ENCODE data around the gene KCTD21.

Gene KCTD21

DNA sequence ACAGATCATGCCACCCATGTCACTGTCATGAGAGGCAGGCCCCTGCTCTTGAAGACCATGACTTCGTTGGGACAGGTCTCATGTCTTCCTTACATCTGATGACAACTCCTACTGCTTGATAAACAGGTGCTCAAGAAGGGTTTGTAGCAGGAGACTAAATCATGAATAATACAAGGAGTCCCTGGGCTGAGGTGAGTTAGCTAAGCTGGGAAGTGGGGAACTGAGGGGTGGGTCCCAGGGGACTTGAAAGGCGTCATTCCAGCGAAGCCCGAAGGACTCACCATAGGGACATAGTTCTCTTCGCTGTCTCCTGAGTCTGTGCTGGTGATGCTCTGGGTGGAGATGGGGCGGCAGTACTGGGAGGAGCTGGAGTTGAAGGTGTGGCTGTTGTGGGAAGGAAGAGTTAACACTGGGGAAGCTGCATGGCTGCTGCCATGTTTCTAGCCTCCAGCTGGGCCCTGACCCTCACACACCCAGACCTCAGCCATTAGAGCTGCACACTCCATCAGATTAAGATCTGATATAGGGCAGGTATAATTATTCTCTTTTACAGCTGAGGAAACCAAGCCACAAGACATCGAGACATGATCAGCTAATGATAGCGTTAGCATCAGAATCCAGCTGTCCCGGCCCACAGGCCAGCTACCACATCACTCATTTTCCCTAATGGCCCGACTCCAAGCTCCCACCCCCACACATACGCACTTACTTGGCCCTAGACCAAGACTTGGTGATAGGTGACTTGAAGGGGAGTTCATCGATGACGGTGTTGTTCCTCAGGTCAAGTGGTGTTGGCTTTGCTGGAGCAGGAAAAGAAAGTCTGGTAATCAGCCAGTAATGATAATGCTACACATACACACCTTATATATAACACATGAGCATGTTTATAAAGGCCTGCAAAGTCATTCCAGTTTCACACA lies 33.2 kb upstream of the KCTD21 start:
- TF ChIP-seq YY1 (IDR thresholded peaks at IDR 0.05; ENCODE audit: low read depth) = no peak

DNA sequence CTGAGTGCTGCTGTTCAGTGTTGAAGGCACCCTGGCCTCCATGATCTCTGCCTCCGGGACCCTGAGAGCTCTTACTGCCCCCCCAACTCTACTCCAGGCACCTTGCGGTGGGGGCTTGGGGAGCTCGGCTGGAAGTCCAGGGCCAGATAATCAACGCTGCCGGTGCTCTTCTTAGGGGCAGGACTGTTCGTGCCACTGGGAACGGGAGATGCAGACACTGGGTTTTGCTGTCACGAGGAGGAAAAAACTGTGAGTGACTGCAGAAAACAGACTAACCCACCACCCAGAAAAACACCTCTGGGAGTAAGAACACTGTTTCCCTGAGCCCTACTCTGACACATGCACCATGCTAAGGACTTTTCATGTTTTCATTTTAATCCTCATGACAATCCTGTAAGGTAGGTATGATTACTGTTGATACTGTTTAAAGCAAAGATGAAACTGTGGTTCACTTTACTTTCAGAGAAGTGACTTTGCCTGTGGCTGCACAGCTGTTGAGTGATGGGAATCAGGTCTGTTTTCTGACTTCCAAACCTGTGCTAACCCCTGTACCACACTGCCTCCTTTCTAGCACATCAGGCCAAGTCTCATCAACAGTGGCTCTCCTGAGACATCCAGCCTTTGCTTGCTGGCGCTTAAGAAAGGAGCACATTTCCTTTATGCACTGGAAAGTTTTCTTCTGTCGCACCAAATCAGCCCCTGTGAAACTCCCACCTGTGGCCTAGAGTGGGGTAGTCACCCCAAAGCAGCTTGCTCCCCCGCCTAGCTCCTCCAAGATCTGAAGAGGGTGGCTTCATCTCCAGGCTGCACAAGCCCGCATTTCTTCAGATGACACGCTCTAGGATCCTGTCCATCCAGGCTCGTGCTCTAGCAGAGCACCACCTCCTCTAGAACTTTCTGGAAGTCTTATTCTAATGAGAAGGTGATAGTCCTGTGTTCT lies 32.1 kb upstream of the KCTD21 start:
- no peak for TF ChIP-seq TCF12 (IDR thresholded peaks at IDR 0.05; ENCODE audit: low read depth)
- no peak for TF ChIP-seq YY1 (IDR thresholded peaks at IDR 0.05; ENCODE audit: low read depth)

DNA sequence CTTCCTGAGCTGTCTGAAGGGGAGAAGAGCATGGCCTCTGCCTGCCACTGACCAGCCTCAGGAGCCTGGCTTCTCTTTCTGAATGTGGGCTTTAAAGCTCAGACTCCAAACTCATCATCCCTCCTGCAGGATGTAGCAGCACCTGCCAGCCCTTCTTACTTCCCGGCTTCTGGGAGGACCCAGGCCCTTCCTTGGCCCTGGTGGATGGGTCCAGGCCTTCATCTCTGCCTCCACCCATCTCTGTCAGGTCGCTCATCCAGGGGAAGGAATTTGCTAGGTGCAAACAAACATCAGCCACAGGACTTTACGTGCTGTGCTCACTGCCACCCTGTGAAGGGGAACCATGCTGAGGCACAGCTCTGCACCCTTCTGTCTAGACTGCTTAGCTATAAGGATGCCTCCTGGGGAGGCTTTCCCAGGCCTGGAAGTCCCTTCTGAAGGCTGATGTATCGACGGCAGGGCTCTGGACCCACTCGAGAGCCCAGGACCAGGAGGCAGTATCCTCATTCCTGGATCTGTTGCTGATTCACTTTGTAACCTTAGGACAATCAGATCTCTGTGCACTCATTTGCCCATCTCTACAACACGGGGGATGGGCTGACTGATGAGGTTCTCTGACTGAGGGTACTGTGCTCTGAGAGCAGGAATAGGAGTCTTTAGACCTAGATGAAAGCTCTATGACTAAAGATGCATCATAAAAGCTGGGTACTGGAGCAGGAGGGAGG lies 31.2 kb upstream of the KCTD21 start:
- TF ChIP-seq, protein P1, sequence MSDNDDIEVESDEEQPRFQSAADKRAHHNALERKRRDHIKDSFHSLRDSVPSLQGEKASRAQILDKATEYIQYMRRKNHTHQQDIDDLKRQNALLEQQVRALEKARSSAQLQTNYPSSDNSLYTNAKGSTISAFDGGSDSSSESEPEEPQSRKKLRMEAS (IDR thresholded peaks at IDR 0.05) = no peak
- no peak for TF ChIP-seq ZBTB7A (IDR thresholded peaks at IDR 0.05; ENCODE audit: low read depth)
- TF ChIP-seq TAF1 (IDR thresholded peaks at IDR 0.05; ENCODE audit: low read depth) = no peak
- no peak for TF ChIP-seq CREB1 (IDR thresholded peaks at IDR 0.05; ENCODE audit: low read depth)
- TF ChIP-seq EP300 (IDR thresholded peaks at IDR 0.05; ENCODE audit: borderline replicate concordance) = no peak
- TF ChIP-seq FOXM1 (IDR thresholded peaks at IDR 0.05; ENCODE audit: borderline replicate concordance, low read depth) = no peak
- no peak for TF ChIP-seq TEAD4 (IDR thresholded peaks at IDR 0.05)
- no peak for TF ChIP-seq TCF12 (IDR thresholded peaks at IDR 0.05; ENCODE audit: low read depth)
- TF ChIP-seq, protein P2, sequence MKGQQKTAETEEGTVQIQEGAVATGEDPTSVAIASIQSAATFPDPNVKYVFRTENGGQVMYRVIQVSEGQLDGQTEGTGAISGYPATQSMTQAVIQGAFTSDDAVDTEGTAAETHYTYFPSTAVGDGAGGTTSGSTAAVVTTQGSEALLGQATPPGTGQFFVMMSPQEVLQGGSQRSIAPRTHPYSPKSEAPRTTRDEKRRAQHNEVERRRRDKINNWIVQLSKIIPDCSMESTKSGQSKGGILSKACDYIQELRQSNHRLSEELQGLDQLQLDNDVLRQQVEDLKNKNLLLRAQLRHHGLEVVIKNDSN (IDR thresholded peaks at IDR 0.05) = no peak
- no peak for TF ChIP-seq CEBPB (IDR thresholded peaks at IDR 0.05)
- no peak for TF ChIP-seq NFIC (IDR thresholded peaks at IDR 0.05)
- no peak for TF ChIP-seq RAD21 (IDR thresholded peaks at IDR 0.05; ENCODE audit: low read depth)
- TF ChIP-seq YY1 (IDR thresholded peaks at IDR 0.05; ENCODE audit: low read depth) = no peak
- TF ChIP-seq, protein P3, sequence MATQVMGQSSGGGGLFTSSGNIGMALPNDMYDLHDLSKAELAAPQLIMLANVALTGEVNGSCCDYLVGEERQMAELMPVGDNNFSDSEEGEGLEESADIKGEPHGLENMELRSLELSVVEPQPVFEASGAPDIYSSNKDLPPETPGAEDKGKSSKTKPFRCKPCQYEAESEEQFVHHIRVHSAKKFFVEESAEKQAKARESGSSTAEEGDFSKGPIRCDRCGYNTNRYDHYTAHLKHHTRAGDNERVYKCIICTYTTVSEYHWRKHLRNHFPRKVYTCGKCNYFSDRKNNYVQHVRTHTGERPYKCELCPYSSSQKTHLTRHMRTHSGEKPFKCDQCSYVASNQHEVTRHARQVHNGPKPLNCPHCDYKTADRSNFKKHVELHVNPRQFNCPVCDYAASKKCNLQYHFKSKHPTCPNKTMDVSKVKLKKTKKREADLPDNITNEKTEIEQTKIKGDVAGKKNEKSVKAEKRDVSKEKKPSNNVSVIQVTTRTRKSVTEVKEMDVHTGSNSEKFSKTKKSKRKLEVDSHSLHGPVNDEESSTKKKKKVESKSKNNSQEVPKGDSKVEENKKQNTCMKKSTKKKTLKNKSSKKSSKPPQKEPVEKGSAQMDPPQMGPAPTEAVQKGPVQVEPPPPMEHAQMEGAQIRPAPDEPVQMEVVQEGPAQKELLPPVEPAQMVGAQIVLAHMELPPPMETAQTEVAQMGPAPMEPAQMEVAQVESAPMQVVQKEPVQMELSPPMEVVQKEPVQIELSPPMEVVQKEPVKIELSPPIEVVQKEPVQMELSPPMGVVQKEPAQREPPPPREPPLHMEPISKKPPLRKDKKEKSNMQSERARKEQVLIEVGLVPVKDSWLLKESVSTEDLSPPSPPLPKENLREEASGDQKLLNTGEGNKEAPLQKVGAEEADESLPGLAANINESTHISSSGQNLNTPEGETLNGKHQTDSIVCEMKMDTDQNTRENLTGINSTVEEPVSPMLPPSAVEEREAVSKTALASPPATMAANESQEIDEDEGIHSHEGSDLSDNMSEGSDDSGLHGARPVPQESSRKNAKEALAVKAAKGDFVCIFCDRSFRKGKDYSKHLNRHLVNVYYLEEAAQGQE (IDR thresholded peaks at IDR 0.05; ENCODE audit: low read depth) = no peak
- no peak for TF ChIP-seq EGR1 (IDR thresholded peaks at IDR 0.05)

DNA sequence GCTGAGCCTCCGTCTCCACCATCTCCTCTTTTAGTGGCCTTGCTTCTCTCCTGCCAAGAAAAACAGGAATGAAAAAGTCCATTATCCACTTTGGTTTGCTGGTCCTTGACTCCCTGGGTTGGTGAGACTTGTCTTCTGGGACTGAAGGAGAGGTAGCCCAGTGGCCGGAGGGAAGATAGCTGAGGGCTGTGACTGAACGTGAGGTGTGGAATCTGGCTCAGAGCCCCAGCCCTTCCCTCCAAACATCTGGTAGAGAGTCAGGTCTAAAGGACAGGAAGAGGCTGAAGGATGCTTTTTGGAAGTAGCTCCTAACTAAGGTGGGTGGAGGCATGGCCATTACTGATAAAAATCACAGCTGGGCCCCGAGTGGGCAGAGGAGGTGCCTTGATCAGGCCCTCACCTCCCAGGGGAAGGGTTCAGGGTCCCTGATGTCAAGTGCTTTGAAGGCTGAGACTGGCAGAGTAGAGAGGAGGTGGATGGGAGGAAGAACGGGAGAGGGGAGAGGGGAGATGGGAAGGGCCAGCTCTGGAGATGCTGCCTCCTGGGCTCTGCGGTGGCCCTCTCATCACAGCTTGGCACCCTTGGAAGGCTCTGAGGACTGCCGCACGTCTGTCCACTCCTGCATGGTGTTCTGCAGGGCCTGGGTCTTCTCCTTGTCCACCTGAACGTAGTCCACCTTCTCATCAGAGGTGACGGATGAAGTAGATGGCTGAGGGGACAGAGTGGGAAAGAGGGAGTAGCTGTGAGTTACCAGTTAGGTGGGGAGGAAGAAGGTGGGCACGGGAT lies 30.5 kb upstream of the KCTD21 start:
- TF ChIP-seq NFIC (IDR thresholded peaks at IDR 0.05) = no peak

DNA sequence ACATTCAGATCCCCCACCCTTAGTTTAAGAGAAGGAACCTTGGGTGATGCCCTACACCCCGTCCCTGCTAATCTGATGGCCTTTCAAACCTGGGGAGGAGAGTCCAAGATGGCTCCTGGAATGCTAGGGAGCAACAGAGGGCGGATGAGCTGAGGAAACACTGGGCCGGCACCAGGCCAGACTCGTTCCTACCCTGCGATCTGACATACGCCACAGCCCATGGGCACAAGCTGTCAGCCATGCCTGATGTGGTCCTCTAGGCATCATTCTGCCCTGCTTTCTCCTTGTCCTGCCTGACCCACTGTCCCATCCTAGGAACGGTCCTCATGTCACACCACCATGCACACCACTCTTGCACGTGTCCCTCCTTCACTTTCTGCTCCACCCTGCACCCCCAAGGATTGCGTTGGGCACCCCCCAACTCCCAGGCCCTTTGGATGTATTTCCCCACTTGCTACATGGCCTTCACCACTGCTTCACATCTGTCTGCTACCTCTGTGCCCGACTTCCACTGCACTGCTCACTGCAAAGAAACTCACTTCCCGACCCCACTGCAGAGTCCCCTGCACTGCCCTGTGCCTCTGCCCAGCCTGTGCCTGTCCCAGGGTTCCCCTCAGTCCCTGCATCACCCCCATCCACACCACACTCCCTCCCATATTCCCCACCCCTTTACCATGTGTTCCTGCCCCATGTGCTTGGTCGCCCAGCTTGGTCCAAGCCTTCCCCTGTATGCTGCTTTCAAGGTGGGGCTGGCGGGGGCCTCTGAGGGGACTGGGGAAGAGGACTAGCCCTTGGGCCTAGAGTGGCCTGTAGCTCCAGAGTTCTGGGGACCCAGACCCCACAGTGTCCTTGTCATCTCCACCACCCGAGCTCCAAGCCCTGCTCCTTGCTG lies 29.5 kb upstream of the KCTD21 start:
- TF ChIP-seq TAF1 (IDR thresholded peaks at IDR 0.05; ENCODE audit: low read depth) = no peak
- TF ChIP-seq CREB1 (IDR thresholded peaks at IDR 0.05; ENCODE audit: low read depth) = no peak
- TF ChIP-seq, protein P1 (IDR thresholded peaks at IDR 0.05) = no peak

DNA sequence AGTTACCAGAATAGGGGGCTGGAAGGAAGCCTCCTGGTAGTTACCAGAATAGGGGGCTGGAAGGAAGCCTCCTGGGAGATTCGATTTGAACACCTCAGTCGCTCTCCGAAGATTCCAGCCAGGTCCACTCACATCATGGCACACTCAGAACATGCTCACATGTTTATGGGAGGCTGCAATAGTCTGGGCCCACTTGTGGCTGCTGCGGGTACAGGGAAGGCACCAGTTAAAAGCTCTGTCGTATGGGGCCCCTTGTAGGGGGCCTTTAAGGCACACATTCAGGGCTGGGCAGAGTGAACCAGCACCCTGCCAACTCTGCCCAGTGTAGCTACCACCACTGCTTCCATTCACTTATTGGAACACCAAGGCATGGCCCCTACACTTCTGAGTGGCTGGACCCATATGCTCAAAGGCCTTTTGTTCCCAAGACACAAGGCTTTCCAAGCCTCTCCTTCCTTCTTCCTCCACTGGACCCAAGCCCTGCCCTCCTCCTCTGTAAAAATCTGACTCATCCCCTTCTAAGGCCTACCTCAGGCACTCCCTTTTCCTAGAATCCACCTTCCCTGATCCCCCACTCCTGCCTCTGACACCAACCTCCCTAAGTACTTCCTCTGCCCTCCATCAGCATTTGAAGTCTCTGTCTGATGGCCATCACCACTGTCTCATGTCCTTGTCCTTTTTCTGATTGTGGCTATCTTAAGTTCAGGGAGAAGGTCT lies 28.3 kb upstream of the KCTD21 start:
- TF ChIP-seq, protein P1 (IDR thresholded peaks at IDR 0.05) = no peak
- TF ChIP-seq CREB1 (IDR thresholded peaks at IDR 0.05; ENCODE audit: low read depth) = no peak
- no peak for TF ChIP-seq TCF12 (IDR thresholded peaks at IDR 0.05; ENCODE audit: low read depth)
- no peak for TF ChIP-seq CEBPB (IDR thresholded peaks at IDR 0.05)
- no peak for TF ChIP-seq TEAD4 (IDR thresholded peaks at IDR 0.05)
- no peak for TF ChIP-seq FOXM1 (IDR thresholded peaks at IDR 0.05; ENCODE audit: borderline replicate concordance, low read depth)
- TF ChIP-seq, protein P2 (IDR thresholded peaks at IDR 0.05) = no peak
- no peak for TF ChIP-seq YY1 (IDR thresholded peaks at IDR 0.05; ENCODE audit: low read depth)
- no peak for TF ChIP-seq RAD21 (IDR thresholded peaks at IDR 0.05; ENCODE audit: low read depth)
- TF ChIP-seq ZBTB7A (IDR thresholded peaks at IDR 0.05; ENCODE audit: low read depth) = no peak
- no peak for TF ChIP-seq NFIC (IDR thresholded peaks at IDR 0.05)
- TF ChIP-seq EP300 (IDR thresholded peaks at IDR 0.05; ENCODE audit: borderline replicate concordance) = no peak
- TF ChIP-seq, protein P3 (IDR thresholded peaks at IDR 0.05; ENCODE audit: low read depth) = no peak
- TF ChIP-seq EGR1 (IDR thresholded peaks at IDR 0.05) = no peak
- TF ChIP-seq TAF1 (IDR thresholded peaks at IDR 0.05; ENCODE audit: low read depth) = no peak

All from Ishikawa (cell line).